ENCODE results near the gene JAK1. TPM values are rescaled to one million over a fixed set of nuclear protein-coding genes. Genes with fewer than 3 reads are reported as not detected.
A peak's percentile ranks its signal among the peaks of the same experiment; 100 is the strongest.
"Not testable (repeated sequence)": the region's sequence is repeated elsewhere in the genome, so short reads cannot be mapped to it uniquely, and the experiment has no call there.

Gene JAK1
- 74.3 TPM for total RNA-seq

- peak; percentile 84 for DNase-seq
Observed at GRCh38 chr1:64966158-64966971, at the start of gene JAK1. Gene JAK1, minus strand, starts transcription at chr1:64966549. Its CDS starts 80,285 bp downstream, at chr1:64886264.

- no peak for DNase-seq
Observed at GRCh38 chr1:65014321-65014720, 48.0 kb upstream of the JAK1 start.

- DNase-seq = no peak
Observed at GRCh38 chr1:65011983-65012382, 45.6 kb upstream of the JAK1 start.

- DNase-seq = no peak
Observed at GRCh38 chr1:65009724-65010420, 43.5 kb upstream of the JAK1 start.

- no peak for DNase-seq
Observed at GRCh38 chr1:65009176-65009575, 42.8 kb upstream of the JAK1 start.

GRCh38 chr1:65006806-65007205, 40.5 kb upstream of the JAK1 start:
- DNase-seq = no peak

- DNase-seq = no peak
Observed at GRCh38 chr1:65003316-65003664, 36.9 kb upstream of the JAK1 start.

- peak; percentile 51 for DNase-seq
Observed at GRCh38 chr1:65002508-65003315, 36.4 kb upstream of the JAK1 start.

GRCh38 chr1:65002156-65002507, 35.8 kb upstream of the JAK1 start:
- no peak for DNase-seq

- DNase-seq = peak; percentile 52
Observed at GRCh38 chr1:65001231-65001792, 35.0 kb upstream of the JAK1 start.

- not testable (repeated sequence) for DNase-seq
Observed at GRCh38 chr1:64998425-64998948, 32.1 kb upstream of the JAK1 start.

- DNase-seq = no peak
Observed at GRCh38 chr1:64996541-64997257, 30.4 kb upstream of the JAK1 start.

GRCh38 chr1:64995316-64995715, 29.0 kb upstream of the JAK1 start:
- DNase-seq = no peak

- no peak for DNase-seq
Observed at GRCh38 chr1:64986903-64987871, 20.8 kb upstream of the JAK1 start.

- DNase-seq = no peak
Observed at GRCh38 chr1:64984737-64985136, 18.4 kb upstream of the JAK1 start.

GRCh38 chr1:64984106-64984505, 17.8 kb upstream of the JAK1 start:
- no peak for DNase-seq

GRCh38 chr1:64983110-64983509, 16.8 kb upstream of the JAK1 start:
- DNase-seq = peak; percentile 22

GRCh38 chr1:64981601-64982533, 15.5 kb upstream of the JAK1 start:
- no peak for DNase-seq

Data from skin of body (tissue), 2 donors.